B cell (primary cell): ENCODE measurements around the gene DYTN. TPM values are rescaled to one million over a fixed set of nuclear protein-coding genes. Genes with fewer than 3 reads are reported as not detected.
A peak's percentile ranks its signal among the peaks of the same experiment; 100 is the strongest.

ENCODE experiments used
- ATAC-seq: fragments of 200-7000 bp; cut with Tn5 transposase; one replicate; pipeline ENCODE4 v1.10.0; 2021; ENCODE audit warnings: low read depth, mild to moderate bottlenecking, moderate number of reproducible peaks, moderate library complexity
- CTCF ChIA-PET: fragments of 350-600 bp; sonication (Branson Sonifier 250); formaldehyde crosslinking; loops from one replicate; lab custom pipeline; 2021; ENCODE audit warnings: antibody characterized with exemption, inconsistent platforms; lab: Charles Lee
- POLR2A ChIA-PET: fragments of 350-600 bp; sonication (Branson Sonifier 250); formaldehyde crosslinking; loops from one replicate; lab custom pipeline; 2021; ENCODE audit warnings: antibody characterized with exemption; lab: Charles Lee
- DNase-seq: peaks from one replicate; pipeline ENCODE4 v3.0.0; 2013
- H2AFZ ChIP-seq: 2 replicates; pipeline ENCODE4 v1.6.1; 2012; ENCODE audit warnings: mild to moderate bottlenecking, low read depth, low read length; ENCODE audit not compliant: insufficient read depth, poor library complexity, severe bottlenecking
- H3K27ac ChIP-seq, 2 donors: 1 replicate in 1 of 2; 2 replicates in 1 of 2; pipeline ENCODE4 v1.5.1; 2012 to 2013; ENCODE audit warnings: low read length in 2 of 2, mild to moderate bottlenecking in 2 of 2, moderate library complexity in 1 of 2
- H3K27me3 ChIP-seq, 4 experiments: fragments of 200-600 bp in 1 of 4; sonication (generic) in 1 of 4; replicated peaks in 1 of 4; 1 replicate in 2 of 4; 2 replicates in 2 of 4; pipeline versions ENCODE4 v1.6.1 to v1.7.0; 2013 to 2016; ENCODE audit warnings: low read length in 3 of 4, mild to moderate bottlenecking in 2 of 4, mixed read lengths in 1 of 4, moderate library complexity in 1 of 4; ENCODE audit not compliant: insufficient read depth in 4 of 4, control insufficient read depth in 3 of 4; ENCODE audit errors: control extremely low read depth in 1 of 4
- H3K36me3 ChIP-seq, 2 experiments: replicated peaks in 1 of 2; 1 replicate in 1 of 2; 2 replicates in 1 of 2; pipeline versions ENCODE4 v1.6.1 to v1.7.1; 2013; ENCODE audit warnings: low read length in 1 of 2; ENCODE audit not compliant: insufficient read depth in 2 of 2, control insufficient read depth in 1 of 2; ENCODE audit errors: control extremely low read depth in 1 of 2, extremely low read depth in 1 of 2
- H3K4me1 ChIP-seq, 2 donors: fragments of 200-600 bp in 1 of 2; sonication (generic) in 1 of 2; 1 replicate in 1 of 2; 2 replicates in 1 of 2; pipeline versions ENCODE4 v1.5.1 to v1.6.1; 2013 to 2017; ENCODE audit warnings: low read length in 2 of 2; ENCODE audit not compliant: control insufficient read depth in 2 of 2, insufficient read depth in 2 of 2
- H3K4me2 ChIP-seq: replicated peaks from 2 replicates; pipeline ENCODE3; 2012; ENCODE audit warnings: mild to moderate bottlenecking, low read depth, low read length; ENCODE audit not compliant: poor library complexity, severe bottlenecking
- H3K4me3 ChIP-seq, 5 experiments: fragments of 200-600 bp in 1 of 5; sonication (generic) in 1 of 5; 1 replicate in 3 of 5; 2 replicates in 2 of 5; pipeline versions ENCODE4 v1.5.1 to v1.7.0; 2011 to 2016; ENCODE audit warnings: low read length in 4 of 5, mild to moderate bottlenecking in 4 of 5, low read depth in 2 of 5, control low read depth in 1 of 5, moderate library complexity in 1 of 5; ENCODE audit not compliant: insufficient read depth in 1 of 5; ENCODE audit errors: control extremely low read depth in 1 of 5, extremely low read depth in 1 of 5
- H3K79me2 ChIP-seq: fragments of 200-600 bp; sonication (generic); one replicate; pipeline ENCODE4 v1.6.0; 2016; ENCODE audit warnings: low read length; ENCODE audit not compliant: control insufficient read depth, insufficient read depth
- H3K9ac ChIP-seq: fragments of 200-600 bp; sonication (generic); 2 replicates; pipeline ENCODE4 v1.6.1; 2017; ENCODE audit warnings: mild to moderate bottlenecking, low read length, moderate library complexity
- H3K9me3 ChIP-seq, 3 donors: one replicate each; pipeline versions ENCODE4 v1.6.1 to v1.7.1; 2013; ENCODE audit warnings: low read length in 2 of 3; ENCODE audit not compliant: control insufficient read depth in 2 of 3, insufficient read depth in 1 of 3; ENCODE audit errors: control extremely low read depth in 1 of 3
- H4K20me1 ChIP-seq: 2 replicates; pipeline ENCODE4 v1.6.0; 2012; ENCODE audit warnings: mild to moderate bottlenecking, low read length; ENCODE audit not compliant: insufficient read depth, control insufficient read depth, poor library complexity, severe bottlenecking
- H3K27ac Mint-ChIP-seq: one replicate; pipeline ENCODE4 v1.8.0; 2021; ENCODE audit warnings: mixed read lengths
- H3K27me3 Mint-ChIP-seq: one replicate; pipeline ENCODE4 v1.8.0; 2021; ENCODE audit warnings: mixed read lengths
- H3K4me1 Mint-ChIP-seq: one replicate; pipeline ENCODE4 v1.8.0; 2021; ENCODE audit warnings: mixed read lengths
- H3K4me3 Mint-ChIP-seq: one replicate; pipeline ENCODE4 v1.8.0; 2021; ENCODE audit warnings: mixed read lengths
- H3K9me3 Mint-ChIP-seq: one replicate; pipeline ENCODE4 v1.8.0; 2022; ENCODE audit warnings: mixed read lengths; ENCODE audit not compliant: insufficient read depth
- CTCF ChIP-seq: fragments of 200-600 bp; IDR thresholded peaks from one replicate; pipeline ENCODE4 v1.8.0; 2022; ENCODE audit warnings: antibody characterized with exemption, mild to moderate bottlenecking
- EZH2 ChIP-seq: IDR thresholded peaks from 2 replicates; pipeline ENCODE4 v1.6.1; 2012; ENCODE audit warnings: borderline replicate concordance, low read depth, mild to moderate bottlenecking, moderate library complexity, low read length; ENCODE audit not compliant: insufficient read depth, poor library complexity, severe bottlenecking
- WGBS: methylation state at CpG from one replicate; pipeline ENCODE4 v1.1.5; 2013; ENCODE audit warnings: missing lambda C conversion rate; ENCODE audit not compliant: insufficient coverage; 5-methylcytosine and 5-hydroxymethylcytosine counted together
- intact Hi-C: fragments of 100-400 bp; cut with micrococcal nuclease; formaldehyde crosslinking; loops from one replicate; pipeline ENCODE4 v1.10.0; 2022
- polyA plus RNA-seq: library from polyadenylated mRNA; depleted of rRNA; stranded (reverse); fragments of >200 nt; gene quantifications from 2 replicates; pipeline ENCODE4 v1.2.3, GENCODE V29; 2012
- total RNA-seq, 2 donors: library from RNA; stranded (reverse); fragments of 120-200 nt in 1 of 2; gene quantifications; 1 replicate in 1 of 2; 2 replicates in 1 of 2; pipeline versions ENCODE4 v1.2.3 to v1.2.4, GENCODE V29; 2013 to 2022

The DYTN gene
- total and polyA plus RNA-seq, 2 donors (not counting 1 experiment from before 2014, with no cell fraction given): not detected

GRCh38 chr2:206765242-206766056, 47.3 kb upstream of the DYTN start, which contains the start of the genes FASTKD2 and MDH1B:
FASTKD2 (plus strand) TSS chr2:206765606; CDS start chr2:206766694, 1,088 bp downstream.
MDH1B (minus strand) TSS chr2:206765328; CDS start chr2:206765271, 57 bp downstream.
- Histone ChIP-seq H3K9me3 (no peaks in the 10 kb centered on the region), H3K4me3 (peak within 1 kb of the TSS; percentile 63 to 96 (median 87)), H4K20me1 (peaks cover 4% of the 10 kb centered on the region), H3K4me2 (peak within 1 kb of the TSS; percentile 74), H3K9ac (peak within 1 kb of the TSS; percentile 94), H3K79me2 (peaks cover 46% of the 10 kb centered on the region), H3K4me1 (peaks cover 14% of the 10 kb centered on the region in 2 donors), H2AFZ (peak within 1 kb of the TSS; percentile 96), H3K27me3 (peaks cover 0 to 17% (median 6%) of the 10 kb centered on the region in 4 experiments), H3K27ac (peak within 1 kb of the TSS; percentile 77 to 92), H3K36me3 (peaks cover 7 to 16% of the 10 kb centered on the region in 2 experiments)
- Mint-ChIP-seq H3K27me3 (no peaks in the 10 kb centered on the region), H3K4me1 (peaks cover 32% of the 10 kb centered on the region), H3K9me3 (no peaks in the 10 kb centered on the region), H3K27ac (peak within 1 kb of the TSS; percentile 97), H3K4me3 (peak within 1 kb of the TSS; percentile 99)
- under 1% methylated on average over 40 of the region's 46 CpGs for WGBS
- peak; percentile 96 for DNase-seq
- ChIA-PET POLR2A (interaction anchor here (0.8 to 1.3 kb wide), 3 partner anchors 401 to 946 kb away, joined by 3 to 4 read pairs (median 4); partner anchors contain the start of genes CCNYL1, CREB1 and KLF7), CTCF (interaction anchor here (0.6 to 2.1 kb wide), 5 partner anchors 16 to 860 kb away, joined by 3 to 4 read pairs (median 3); partner anchors contain the start of gene METTL21A)
- no peak for TF ChIP-seq EZH2
- no peak for TF ChIP-seq CTCF
- ATAC-seq: peak; percentile 85
- intact Hi-C loops: loop anchor here (1.0 to 10.0 kb wide), 6 partner anchors 401 to 1502 kb away; partner anchors contain the start of genes CCNYL1, CREB1, INO80D and PIKFYVE
